ENCODE data around the gene SRCIN1.

SRCIN1 gene

DNA sequence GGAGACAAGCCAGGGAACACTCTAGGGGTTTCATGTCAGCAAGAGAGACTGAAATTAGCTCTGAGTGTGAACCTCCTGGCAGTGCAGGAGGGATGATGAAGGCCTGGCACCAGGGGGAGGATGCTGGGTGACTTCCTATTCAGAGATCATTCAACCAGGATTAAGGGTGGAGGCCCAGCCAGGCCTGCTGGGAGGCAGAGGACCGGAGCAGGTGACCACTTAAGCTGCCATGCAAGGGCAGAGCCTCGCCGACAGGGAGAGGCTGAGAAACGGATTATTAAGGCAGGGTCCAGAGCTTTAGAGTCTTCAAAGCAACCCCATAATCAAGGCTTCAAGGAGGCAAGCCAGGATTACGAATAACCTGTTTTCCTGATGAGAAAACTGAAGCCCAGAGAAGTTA lies 10.6 kb upstream of the SRCIN1 start:
- no peak for DNase-seq (ENCODE audit: low read depth)

DNA sequence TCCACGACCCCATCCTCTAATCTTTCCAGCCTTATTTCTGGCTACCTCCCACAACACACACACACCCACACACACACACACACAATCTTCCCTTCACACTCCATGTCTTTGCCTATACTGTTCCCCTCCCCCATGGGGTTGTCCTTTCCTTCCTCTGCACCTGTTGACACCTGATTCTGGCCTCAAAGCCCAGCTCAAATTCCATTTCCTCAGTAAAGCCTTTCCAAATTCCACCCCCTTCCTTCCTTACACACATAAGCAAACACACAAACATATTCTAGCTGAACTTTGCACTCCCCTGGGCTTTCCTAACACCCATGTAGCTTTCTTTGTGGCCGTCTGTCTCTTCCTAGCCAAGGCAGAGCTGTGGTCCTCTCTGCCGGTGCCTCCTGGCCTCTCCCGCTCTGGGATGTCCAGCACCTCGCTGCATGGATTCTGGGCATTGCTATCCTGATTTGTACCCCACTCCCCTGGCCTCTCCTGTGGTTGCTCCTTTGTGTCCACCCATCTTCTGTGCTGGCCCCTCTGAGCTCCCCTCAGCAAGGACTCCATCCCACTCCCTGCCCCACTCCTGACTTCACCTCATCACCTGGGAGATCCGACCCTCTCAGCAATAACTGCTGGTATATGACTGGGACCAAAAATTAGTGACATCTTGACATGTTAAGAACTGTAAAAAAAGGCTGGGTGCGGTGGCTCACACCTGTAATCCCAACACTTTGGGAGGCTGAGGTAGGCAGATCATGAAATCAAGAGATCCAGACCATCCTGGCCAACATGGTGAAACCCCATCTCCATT lies 8.4 kb upstream of the SRCIN1 start:
- no peak for DNase-seq (ENCODE audit: low read depth)

DNA sequence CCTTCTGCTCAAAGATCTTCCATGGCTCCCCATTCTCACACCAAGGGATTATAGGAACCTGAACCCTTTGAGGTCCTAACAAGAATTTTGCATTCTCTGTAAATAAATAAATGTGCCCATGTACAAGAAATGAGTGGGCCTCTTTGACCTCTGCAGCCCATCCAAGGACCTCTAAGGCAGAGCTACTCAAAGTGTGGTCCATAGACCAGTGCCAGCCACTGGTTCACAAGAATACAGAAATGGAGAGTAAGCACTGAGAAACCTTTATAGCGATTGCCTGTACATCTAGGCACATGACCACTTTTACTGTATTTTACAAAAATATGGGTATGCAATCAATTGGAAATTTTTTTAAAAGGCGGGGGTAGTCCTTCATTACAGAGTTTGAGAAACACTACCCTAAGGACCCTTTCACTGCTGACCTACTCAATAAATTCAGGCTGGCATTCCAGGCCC lies 7.8 kb upstream of the SRCIN1 start:
- DNase-seq (ENCODE audit: low read depth): no peak

DNA sequence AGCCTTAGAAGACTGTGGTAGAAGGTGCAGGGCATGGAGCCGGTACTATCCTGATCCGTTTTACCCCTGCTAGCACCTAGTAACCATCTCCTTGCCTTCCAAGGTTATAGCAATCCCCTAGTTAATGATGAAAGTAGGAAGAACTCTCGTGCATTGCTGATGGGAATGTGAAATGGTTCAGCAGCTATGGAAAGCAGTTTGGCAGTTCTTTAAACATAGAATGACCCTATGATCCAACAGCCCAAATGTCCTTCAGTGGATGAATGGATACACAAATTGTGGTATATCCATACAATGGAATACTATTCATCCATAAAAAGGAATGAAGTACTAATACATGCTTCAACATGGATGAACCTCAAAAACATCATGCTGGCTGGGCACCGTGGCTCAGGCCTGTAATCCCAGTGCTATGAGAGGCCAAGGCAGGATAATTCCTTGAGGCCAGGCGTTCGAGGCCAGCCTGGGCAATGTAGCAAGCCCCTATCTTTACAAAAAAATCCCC lies 6.2 kb upstream of the SRCIN1 start:
- no peak for DNase-seq (ENCODE audit: low read depth)

DNA sequence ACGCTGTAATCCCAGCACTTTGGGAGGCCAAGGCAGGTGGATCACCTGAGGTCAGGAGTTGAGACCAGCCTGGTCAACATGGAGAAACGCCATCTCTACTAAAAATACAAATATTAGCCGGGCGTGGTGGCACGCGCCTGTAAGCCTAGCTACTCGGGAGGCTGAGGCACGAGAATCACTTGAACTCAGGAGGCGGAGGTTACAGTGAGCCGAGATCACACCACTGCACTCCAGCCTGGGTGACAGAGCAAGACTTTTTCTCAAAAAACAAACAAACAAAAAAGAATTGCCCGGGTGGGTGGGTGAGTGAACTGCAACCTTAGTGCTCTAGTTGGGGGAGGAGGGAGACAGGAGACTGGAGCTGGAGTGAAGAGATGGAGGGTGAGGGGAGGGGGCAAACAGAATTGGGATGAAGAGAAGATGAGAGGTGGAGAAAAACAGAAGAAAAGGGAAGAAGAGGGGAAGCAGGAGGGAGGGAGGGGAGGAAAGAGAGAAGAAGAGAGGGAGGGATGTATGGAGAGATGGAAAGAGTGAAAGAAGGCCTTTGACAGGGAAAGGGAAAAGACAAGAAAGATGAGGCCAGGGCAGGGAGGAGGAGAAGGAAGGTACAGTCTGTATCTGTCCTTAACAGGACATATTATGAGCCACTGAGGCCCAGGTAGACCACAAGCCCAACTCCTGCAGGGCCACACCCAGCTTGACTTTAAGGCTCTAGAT lies 5.5 kb upstream of the SRCIN1 start:
- no peak for DNase-seq (ENCODE audit: low read depth)

DNA sequence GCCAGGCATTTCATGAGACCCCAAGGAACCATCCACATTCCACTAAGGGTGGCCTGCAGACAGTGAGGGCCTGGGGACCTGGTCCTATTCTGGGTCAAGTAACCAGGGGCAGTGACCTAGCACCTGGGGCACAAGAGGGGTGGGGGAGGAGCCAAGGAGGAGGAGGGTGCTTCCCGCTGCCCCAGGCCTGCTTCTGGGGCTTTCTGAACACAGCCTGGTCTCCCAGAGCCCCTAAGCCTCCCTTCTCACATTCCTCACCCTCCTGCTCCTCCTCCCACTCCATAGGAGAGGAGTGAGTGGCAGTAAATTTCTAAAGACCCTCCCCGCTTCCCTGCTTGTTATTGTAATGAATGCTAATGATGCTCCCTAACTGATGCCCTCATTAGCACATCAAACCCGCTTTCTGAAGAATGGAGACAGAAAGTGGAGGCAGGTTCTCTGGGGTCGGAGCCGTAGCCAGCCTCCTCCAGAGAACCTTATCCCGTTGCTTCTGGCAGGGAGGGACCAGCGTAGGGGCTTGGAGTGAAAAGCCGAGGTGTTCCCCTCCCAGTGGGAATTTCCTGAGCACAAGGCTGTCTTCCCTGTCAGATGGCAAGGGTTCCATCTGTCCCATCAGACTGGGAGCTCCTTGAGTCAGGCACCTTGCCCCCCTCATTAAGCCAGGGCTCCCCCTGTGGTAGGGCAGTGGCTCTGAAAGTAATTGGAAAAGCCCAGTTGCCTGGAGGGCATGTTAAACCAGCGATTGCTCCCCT lies 3.7 kb upstream of the SRCIN1 start:
- DNase-seq (ENCODE audit: low read depth): no peak

DNA sequence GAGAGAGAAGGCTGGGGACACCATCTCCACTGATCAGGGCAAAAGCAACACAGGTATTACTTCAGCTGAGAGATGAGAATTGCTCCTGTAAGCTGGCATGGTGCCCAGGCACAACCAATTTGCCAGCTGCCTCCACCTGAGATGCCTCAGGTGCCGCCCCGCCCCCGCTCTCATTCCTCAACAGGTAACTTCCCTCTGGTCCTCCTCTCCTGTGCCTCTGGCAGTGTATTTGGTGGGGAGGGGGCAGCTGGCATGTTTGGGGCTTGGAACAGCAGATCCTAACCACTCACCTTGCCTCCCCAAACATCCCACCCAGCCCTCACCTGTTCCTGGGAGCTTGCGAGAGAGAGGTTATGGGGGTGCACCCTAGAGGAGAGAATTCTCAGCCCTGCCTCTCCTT lies 2.9 kb upstream of the SRCIN1 start:
- DNase-seq (ENCODE audit: low read depth): no peak

DNA sequence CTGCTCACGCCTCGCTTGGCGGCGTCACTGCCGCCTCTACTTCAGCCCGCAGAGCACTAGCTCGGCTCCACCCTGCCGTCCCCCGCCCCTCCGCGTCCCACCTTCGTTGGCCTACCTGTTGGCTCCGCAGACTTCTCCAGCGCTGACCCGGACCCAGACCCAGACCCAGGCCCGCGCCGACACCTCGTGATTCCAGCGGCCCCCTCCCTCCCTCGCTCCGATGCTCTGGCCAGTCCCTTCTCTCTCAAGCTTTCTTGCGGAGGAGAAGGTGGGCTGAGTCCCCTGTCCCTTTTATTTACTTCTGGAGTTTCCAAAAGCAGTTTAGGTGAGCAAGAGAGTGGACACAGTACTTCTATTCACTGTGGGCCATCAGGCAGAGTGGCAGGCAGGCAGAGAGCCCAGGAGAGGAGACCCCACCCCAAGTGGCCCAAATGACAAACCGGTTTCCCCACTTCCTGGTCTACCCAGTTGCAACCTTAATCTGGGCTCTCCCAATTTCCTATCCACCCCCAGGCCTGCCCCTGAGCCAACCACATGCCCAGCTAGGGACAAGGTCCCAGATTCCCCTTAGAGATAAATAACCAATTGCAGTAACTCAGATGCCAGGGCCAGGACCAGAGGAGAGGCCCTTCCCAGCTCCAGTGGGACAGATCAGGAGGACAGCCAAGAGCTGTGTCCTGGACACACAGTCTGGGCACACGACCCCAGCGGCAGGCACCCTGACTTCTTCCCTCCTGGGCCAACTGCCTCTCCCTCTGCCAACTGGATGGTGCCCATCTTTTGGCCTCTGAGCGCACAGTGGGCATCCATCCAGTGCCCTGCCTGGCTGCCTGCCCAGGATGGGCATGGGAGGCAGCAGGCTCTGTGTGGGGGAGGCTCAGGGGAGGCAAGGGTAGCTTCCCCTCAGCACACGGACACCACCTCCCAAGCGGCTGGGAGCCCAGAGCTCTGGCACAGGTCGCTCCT lies 1.2 kb upstream of the SRCIN1 start:
- DNase-seq (ENCODE audit: low read depth): no peak

DNA sequence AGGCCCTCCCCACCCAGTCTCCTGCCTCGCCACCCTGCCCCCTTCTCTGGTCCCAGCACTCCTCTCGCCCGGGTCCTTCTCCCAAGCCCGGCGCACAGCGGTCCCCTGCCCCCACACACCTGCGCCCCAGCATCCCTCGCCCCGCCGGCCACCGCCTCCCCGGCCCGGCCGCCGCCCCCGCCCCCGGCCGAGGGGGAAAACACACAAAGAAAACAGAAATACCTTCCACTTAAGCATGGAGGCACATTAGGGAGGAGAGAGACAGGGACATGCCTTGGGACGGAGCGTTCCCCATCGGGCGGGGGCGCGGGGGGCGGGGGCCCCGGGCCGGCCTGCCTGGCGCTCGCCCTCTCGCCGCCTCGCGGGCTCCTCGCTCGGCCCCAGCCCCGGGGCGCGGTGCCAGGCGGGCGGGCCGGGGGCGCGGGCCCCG lies 326 bp downstream of the SRCIN1 start:
- no peak for DNase-seq (ENCODE audit: low read depth)

DNA sequence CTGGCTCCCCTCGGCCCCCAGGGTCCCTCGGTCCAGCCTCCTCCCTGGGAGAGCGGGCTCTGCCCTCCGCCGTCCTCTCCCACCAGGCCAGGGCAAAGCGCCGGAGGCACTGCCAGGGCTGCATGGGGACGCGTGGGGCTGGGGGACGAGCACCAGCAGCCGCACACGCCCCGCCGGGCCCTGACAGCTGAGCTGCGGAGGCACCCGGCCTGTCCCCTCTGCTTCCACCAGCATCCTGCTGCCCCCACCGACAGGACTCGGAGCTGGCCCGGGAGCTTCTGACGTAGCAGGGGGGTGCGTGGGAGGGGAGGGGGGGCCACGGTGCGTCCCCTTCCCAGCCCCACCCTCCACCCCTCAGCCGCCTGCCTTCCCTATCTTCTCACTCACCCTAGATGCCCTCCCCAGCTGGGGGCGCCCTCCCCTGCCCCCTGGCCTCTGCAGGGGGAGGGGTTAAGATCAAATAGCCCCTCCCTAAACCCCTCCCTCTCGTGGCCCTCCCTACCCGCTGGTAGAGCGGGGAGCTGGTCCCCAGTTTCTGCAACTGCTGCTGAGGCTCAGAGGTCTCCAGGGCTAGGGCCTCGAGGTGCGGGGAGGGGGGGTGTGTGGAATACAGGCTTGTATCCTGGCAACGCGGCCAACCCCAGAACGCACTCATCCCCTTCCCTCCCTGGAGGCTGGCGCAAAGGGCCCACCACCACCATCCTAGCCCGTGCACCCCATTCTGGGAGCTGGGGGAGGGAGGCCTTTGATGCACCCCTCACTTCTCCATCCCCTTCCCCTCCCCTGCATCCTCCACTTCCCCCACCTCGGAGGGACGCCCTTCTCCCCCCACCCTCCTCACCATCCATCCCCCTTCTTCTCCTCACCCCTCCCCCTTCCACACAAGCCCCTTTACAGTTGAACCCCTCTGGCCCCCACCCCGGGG lies 1.0 kb downstream of the SRCIN1 start:
- no peak for DNase-seq (ENCODE audit: low read depth)

DNA sequence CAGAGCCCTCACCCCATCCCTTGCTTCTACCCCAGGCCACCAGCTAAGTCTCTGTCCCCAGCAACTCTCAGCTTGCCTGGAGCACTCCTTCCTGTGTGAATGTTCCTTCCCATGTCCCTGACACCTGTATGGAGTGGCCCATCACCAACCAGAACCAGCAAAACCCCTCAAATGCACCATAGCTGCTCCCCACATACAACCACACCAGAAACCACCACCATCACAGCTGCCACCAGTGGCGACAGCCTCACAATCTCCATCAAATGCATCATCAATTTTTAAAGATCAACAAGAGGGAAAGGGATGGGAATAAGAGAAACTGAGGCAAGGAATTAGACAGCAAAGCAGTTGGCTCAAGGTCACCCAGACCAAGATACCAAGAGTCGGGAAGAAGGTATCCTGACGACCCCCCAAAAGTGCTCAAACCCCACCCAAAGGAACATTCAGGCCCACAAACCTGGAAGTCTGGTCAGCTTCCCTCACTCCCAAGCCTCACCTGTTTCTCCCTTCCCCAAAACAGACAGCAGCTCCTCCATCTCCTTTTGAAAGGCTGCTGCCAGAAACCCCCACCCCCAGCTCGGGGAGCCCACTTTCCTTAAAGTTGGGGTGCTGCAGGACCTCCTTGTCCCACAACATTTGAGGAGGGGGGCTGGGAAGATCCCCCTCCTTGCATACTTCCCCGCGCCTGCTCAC lies 1.8 kb downstream of the SRCIN1 start:
- no peak for DNase-seq (ENCODE audit: low read depth)

DNA sequence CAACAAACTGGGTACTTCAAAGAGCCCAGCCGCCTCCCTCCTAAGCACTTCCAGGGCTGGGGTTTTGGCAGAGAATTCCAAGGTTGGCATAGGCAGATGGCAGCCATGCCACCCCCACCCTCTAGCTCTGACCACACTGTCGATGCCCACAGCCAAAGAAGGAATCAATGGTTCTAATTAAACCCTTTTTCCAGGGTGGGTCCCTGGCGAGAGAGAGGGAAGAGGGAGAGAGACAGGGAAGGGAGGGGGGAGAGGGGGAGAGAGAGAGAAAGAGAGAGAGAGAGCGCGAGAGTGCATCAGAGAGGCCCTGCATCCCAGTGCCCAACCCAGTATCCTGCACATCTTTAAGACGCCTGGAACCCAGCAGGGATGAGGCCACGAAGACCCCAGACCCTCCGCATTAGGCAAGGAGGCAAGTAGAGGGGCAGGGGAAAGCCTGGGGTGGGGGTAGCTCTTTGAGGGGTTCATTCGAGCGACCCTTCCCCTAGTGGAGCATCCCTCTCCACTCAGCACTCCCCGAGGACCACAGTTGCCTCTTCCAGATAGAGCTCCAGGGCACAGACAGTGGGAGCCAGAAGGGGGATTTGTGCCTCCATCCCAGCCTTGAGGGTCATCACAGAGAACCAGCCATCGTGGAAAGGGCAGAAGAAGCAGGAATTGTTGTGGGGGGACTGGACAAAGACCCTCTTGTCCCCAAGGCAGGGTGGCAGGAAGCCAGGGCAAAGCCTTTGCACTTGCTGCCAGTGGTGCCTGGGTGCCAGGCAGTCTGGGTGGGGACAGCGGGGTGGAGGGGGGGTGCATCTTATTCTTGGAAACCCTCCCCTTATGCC lies 2.6 kb downstream of the SRCIN1 start:
- no peak for DNase-seq (ENCODE audit: low read depth)

DNA sequence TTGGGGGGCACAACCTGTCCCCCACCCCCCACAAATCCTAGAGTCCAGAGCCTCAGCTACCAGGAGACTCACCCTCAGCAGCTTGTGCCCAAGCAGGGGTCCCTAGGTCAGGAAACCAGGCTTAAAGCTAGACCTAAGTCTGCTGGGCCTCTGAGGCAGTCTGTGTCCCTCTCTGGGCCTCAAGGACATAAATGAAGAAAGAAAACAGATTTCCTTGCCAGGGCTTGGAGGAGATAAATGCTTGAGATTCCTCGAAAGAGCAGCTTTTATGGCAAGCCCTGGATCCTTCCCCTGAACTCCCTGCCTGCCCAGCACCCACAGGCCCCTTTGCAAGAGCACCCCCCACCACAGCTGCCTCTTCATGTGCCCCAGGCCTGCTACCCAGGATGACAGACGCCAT lies 3.3 kb downstream of the SRCIN1 start:
- no peak for DNase-seq (ENCODE audit: low read depth)

DNA sequence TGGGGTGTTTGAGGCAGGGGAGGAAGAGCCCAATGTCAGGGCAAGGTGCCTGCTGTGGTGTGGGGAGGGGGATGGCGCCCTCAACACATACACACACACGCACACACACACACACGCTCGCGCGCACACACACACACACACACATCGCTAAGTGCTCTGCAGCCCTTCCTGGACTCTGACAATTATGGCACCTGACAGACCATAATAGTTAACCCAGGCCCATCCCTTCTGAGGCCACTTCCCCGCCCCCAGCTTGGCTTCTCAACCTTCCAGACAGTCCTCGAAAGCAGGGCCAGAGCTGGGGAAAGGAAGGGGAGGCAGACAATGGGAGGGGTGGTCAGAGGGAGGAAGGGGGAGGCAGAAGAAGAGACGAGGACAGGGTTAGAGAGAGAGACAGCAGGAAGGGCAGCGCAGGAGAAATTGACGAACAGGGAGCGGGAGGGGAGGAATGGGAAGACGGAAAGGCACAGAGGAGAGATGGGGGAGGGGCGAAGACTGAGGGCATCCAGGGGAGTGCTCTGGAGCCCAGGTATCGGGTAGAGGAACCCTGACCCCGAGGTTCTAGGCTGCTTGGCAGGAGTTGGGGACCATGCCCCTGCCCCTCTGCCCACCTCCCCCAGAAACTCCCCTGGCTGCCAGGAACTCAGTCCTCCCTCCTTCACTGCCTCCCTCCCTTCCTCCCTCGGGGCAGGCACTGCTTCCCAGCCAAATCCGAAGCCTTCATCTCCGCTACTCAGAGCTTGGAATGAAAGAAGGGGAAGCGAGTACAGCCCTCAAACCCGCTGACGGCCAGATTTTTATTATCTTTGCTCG lies 4.0 kb downstream of the SRCIN1 start:
- DNase-seq (ENCODE audit: low read depth): no peak

DNA sequence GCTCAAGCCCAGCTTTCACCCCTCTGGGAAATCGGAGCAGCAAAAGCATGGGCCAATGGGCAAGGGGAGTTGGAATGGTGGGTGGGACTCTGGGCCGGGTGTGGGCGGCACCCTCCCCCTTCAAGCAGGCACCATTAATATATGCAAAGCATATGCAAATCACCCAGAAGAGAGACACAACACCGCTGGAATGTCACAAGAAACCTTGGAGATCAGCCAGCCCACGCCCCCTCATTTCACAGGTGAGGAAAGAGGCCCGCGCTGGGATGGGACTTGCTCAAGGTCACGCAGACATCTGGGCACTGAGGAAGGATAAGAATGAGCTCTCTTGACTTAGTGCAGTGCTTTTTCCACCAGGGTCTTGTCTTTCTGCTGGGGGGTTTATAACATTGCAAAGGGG lies 4.8 kb downstream of the SRCIN1 start:
- no peak for DNase-seq (ENCODE audit: low read depth)

DNA sequence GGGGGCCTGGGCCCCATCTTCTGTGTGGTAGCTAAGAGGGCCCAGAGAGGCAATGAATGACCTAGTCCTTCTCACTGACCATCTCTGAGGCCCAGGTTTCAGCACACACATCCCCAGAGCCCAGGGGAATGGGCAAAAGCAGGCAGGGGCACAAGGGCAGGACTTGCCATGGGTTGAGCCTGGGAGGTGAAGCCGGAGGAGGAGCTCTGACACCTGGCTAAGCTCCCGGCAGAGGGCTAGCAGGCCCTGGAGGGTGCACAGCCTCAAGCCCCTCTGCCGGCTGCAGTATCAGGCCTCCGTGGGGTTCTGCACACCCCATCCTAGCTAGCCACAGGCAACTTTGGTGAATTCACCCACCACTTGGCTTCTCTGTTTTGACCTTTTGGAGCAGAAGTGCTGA lies 5.3 kb downstream of the SRCIN1 start:
- no peak for DNase-seq (ENCODE audit: low read depth)

DNA sequence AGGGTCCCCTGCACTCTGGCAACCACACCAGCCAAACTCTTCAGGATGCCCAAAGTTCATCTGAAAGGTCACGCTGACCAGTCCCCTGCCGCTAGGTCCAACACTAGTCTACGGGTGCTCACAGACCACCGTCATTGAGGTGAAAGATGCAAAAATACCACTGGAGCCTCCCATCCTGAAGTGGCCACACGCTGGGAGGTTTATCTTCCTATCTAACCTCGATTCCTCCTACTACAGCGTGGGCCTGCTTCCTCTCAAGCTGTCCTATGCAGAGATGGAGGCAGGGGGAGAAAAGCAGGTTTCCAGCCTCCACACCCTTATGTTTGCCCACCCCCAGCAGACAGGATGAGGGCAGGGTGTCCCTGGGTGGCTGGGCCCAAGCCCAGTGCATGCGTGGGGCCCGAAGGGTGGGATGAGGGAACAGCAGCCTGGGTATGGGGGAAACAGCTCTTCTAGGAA lies 6.3 kb downstream of the SRCIN1 start:
- DNase-seq (ENCODE audit: low read depth): no peak

DNA sequence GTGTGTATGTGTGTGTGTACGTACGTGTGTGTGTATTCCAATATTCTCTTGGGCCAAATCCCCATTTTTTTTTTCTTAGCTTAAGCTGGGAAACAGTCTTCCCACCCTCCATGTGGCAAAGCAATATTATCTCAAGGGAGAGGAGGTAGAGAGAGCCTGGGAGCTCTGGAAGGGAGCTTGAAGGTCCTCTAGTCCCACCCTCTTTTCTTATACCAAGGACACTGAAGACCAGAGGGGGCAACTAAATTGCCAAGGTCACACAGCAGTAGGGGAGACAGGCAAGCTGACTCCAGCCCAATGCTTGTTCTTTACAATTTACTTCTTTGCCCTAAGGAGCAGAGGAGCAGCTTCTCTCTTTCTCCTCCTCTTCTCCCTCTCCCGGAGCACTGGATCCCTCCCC lies 6.8 kb downstream of the SRCIN1 start:
- no peak for DNase-seq (ENCODE audit: low read depth)
